Thyroid gland (tissue), 4 donors: Measurements from ENCODE around the gene HAPLN1. TPM values are rescaled to one million over a fixed set of nuclear protein-coding genes. Genes with fewer than 3 reads are reported as not detected.

Source experiments
- DNase-seq, 2 donors: peaks; one replicate each; pipeline ENCODE4 v3.0.0-alpha.2; 2019
- H3K27ac ChIP-seq, 3 donors: fragments of 200-600 bp; sonication (generic); 1 replicate in 2 of 3; 2 replicates in 1 of 3; pipeline ENCODE4 v1.5.1; 2016 to 2019; ENCODE audit warnings: mild to moderate bottlenecking in 1 of 3, moderate library complexity in 1 of 3
- H3K27me3 ChIP-seq: fragments of 200-600 bp; sonication (generic); one replicate; pipeline ENCODE4 v1.5.1; 2019
- H3K36me3 ChIP-seq, 2 donors: fragments of 200-600 bp; sonication (generic); one replicate each; pipeline ENCODE4 v1.5.1; 2016 to 2019
- H3K4me1 ChIP-seq, 2 donors: fragments of 200-600 bp; sonication (generic); one replicate each; pipeline ENCODE4 v1.5.1; 2017 to 2019
- H3K4me3 ChIP-seq, 3 donors: fragments of 200-600 bp; sonication (generic); replicated peaks in 1 of 3; 1 replicate in 2 of 3; 2 replicates in 1 of 3; pipeline ENCODE4 v1.5.1; 2016; ENCODE audit warnings: mild to moderate bottlenecking in 1 of 3
- H3K9me3 ChIP-seq: fragments of 200-600 bp; sonication (generic); one replicate; pipeline ENCODE4 v1.5.1; 2017
- POLR2A ChIP-seq, 2 donors: fragments of 450-650 bp; IDR thresholded peaks; one replicate each; pipeline ENCODE4 v1.6.1; 2017; ENCODE audit warnings: antibody characterized with exemption in 2 of 2, mild to moderate bottlenecking in 2 of 2, moderate library complexity in 1 of 2
- WGBS, 2 donors: methylation state at CpG; one replicate each; pipeline ENCODE4 v1.1.5; 2017; 5-methylcytosine and 5-hydroxymethylcytosine counted together
- intact Hi-C: fragments of 100-400 bp; cut with DNase I; formaldehyde crosslinking; loops from one replicate; pipeline ENCODE4 v1.15.1; 2023
- total RNA-seq, 4 donors: library from RNA; depleted of rRNA; stranded (reverse); fragments of >200 nt; gene quantifications; one replicate each; pipeline ENCODE4 v1.2.3, GENCODE V29; 2016
- TF ChIP-seq, protein P1 (sequence below), 6 experiments: fragments of 200-600 bp in 3 of 6; fragments of 450-650 bp in 3 of 6; sonication (generic) in 3 of 6; IDR thresholded peaks; one replicate each; pipeline ENCODE4 v1.5.1; 2016 to 2019; ENCODE audit warnings: antibody characterized with exemption in 6 of 6, mild to moderate bottlenecking in 2 of 6, inconsistent platforms in 1 of 6, moderate library complexity in 1 of 6

Gene HAPLN1
- total RNA-seq, 4 donors from 2014 or later: not detected

DNA sequence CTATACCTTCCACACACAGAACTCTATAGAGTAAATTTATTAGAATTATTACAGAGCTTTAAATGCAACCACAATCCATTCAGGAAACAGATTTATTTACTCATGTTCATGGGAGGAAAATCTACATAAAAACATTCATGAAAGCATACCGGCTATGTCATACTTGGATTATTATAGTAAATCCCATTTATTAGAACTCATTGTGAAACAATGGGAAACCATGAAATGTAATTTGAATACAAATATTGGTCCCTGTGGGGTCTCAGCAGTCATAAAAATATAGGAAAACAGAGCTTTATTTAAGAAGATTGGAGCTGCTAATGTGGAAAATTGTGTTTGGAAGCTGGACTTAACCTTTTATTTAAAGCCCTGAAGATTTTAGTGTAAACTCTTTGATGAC, 80.7 kb downstream of the HAPLN1 start:
- 85 to 87% methylated on average over 1 of the region's 1 CpG for WGBS, 2 donors
- intact Hi-C loops: no loop called here
- Histone ChIP-seq H3K36me3 (no peaks in the 10 kb centered on the region), H3K27ac (no peak overlapping the region), H3K27me3 (no peaks in the 10 kb centered on the region), H3K4me3 (no peak overlapping the region), H3K9me3 (no peaks in the 10 kb centered on the region), H3K4me1 (no peaks in the 10 kb centered on the region)
- TF ChIP-seq, protein P1, sequence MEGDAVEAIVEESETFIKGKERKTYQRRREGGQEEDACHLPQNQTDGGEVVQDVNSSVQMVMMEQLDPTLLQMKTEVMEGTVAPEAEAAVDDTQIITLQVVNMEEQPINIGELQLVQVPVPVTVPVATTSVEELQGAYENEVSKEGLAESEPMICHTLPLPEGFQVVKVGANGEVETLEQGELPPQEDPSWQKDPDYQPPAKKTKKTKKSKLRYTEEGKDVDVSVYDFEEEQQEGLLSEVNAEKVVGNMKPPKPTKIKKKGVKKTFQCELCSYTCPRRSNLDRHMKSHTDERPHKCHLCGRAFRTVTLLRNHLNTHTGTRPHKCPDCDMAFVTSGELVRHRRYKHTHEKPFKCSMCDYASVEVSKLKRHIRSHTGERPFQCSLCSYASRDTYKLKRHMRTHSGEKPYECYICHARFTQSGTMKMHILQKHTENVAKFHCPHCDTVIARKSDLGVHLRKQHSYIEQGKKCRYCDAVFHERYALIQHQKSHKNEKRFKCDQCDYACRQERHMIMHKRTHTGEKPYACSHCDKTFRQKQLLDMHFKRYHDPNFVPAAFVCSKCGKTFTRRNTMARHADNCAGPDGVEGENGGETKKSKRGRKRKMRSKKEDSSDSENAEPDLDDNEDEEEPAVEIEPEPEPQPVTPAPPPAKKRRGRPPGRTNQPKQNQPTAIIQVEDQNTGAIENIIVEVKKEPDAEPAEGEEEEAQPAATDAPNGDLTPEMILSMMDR (IDR thresholded peaks at IDR 0.05): no peak
- no peak for TF ChIP-seq POLR2A (IDR thresholded peaks at IDR 0.05)
- DNase-seq: no peak

DNA sequence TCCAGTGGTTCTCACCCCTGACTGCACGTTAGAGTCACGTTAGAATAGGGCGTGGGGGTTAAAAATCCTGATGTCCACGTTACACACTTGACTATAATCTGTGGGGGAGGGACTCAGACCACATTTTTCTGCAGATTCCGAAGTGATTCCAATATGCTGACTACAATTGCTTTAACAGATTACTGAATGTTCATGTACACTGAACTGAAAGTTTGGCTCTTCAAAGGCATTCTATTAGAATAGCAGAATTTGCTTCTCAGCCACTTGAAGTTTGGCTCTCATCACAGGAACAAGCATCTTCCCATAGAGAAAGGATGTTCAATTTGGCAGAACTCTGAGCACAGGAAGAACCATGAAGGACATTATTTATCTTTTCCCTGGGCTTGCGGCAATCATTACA, 84.5 kb downstream of the HAPLN1 start:
- Histone ChIP-seq H3K27ac (no peak overlapping the region), H3K27me3 (no peaks in the 10 kb centered on the region), H3K4me1 (no peaks in the 10 kb centered on the region), H3K36me3 (no peaks in the 10 kb centered on the region), H3K9me3 (no peaks in the 10 kb centered on the region), H3K4me3 (no peak overlapping the region)
- no peak for DNase-seq
- 55 to 57% methylated on average over 6 of the region's 6 CpGs for WGBS, 2 donors
- intact Hi-C loops: no loop called here
- TF ChIP-seq POLR2A (IDR thresholded peaks at IDR 0.05): no peak

DNA sequence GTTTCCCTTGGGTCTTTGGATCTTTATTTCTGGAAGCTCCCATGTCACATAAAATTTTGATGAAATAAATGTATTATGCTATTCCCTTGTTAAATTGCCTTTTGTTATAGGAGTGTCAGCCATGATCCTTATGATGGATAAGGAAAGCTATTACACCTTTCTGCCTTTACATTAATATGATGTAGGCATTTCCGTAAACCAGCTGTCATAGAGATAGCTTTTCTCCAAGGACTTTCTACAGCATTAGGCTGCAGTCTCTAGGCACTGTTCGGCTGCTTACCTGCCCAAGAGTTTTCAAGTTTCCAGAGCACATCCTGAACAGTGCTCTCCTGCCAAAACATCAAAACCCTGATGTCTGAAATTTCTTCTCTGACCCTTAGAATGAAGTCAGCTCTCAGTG, 87.4 kb downstream of the HAPLN1 start:
- TF ChIP-seq, protein P1 (IDR thresholded peaks at IDR 0.05): no peak
- TF ChIP-seq POLR2A (IDR thresholded peaks at IDR 0.05): no peak
- intact Hi-C loops: no loop called here
- H3K36me3 ChIP-seq: no peaks in the 10 kb centered on the region
- no peaks in the 10 kb centered on the region for H3K9me3 ChIP-seq
- DNase-seq: no peak
- H3K4me3 ChIP-seq: no peak overlapping the region
- no peaks in the 10 kb centered on the region for H3K4me1 ChIP-seq
- H3K27ac ChIP-seq: no peak overlapping the region
- H3K27me3 ChIP-seq: no peaks in the 10 kb centered on the region
- 84 to 87% methylated on average over 2 of the region's 2 CpGs for WGBS, 2 donors

DNA sequence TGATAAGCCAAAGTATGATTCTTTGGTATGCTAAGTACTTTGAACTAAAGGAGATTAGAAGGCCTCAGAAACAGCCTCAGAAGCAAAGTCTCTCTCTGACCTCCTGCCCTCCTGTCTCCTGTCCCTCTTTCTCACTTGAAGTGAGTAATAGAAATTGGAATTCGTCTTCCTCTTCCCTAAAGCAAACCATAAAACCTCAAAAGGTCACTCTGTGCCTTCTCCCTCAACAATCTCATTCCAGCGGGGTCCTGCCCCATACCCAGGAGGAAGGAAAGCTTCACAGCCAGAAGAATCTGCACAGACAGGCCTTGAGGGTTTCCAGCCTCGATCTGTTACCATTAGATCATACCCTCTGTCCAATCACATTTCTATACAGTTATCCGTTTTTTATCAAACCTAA, 87.8 kb downstream of the HAPLN1 start:
- TF ChIP-seq, protein P1 (IDR thresholded peaks at IDR 0.05): no peak
- TF ChIP-seq POLR2A (IDR thresholded peaks at IDR 0.05): no peak

DNA sequence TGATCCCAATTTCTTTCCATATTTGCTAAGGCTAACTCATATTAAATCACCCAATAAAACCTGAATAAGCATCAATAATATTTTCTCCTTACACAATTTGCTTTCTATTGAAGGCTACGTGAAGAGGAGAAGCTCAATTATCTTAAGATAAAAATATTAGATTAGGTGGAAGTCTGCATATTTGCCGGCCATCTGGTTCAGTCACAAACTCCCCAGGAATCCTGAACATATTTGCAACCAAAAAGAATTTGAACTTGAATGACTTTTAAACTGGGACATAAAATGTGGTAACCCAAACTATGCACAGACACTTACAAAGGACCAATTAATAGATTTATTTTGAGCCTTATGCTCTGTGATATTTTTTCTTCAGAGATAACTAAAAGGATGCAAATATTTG, 92.3 kb downstream of the HAPLN1 start:
- no peaks in the 10 kb centered on the region for H3K27me3 ChIP-seq

More for the DNA sequence above, 87.8 kb downstream of the HAPLN1 start:
- DNase-seq: no peak
- Histone ChIP-seq H3K27me3 (no peaks in the 10 kb centered on the region), H3K9me3 (no peaks in the 10 kb centered on the region), H3K4me3 (no peak overlapping the region), H3K36me3 (no peaks in the 10 kb centered on the region), H3K27ac (no peak overlapping the region), H3K4me1 (no peaks in the 10 kb centered on the region)
- 68 to 71% methylated on average over 4 of the region's 4 CpGs for WGBS, 2 donors
- intact Hi-C loops: no loop called here

More for the DNA sequence above, 92.3 kb downstream of the HAPLN1 start:
- Histone ChIP-seq H3K4me3 (no peak overlapping the region), H3K9me3 (no peaks in the 10 kb centered on the region), H3K27ac (no peak overlapping the region), H3K4me1 (no peaks in the 10 kb centered on the region), H3K36me3 (no peaks in the 10 kb centered on the region)
- TF ChIP-seq, protein P1 (IDR thresholded peaks at IDR 0.05): no peak
- TF ChIP-seq POLR2A (IDR thresholded peaks at IDR 0.05): no peak
- no peak for DNase-seq
- intact Hi-C loops: no loop called here
- 77 to 84% methylated on average over 2 of the region's 2 CpGs for WGBS, 2 donors
